Neural progenitor cell (in vitro differentiated cells): Measurements from ENCODE around the gene NDUFB2.
"Not testable (repeated sequence)": the region's sequence is repeated elsewhere in the genome, so short reads cannot be mapped to it uniquely, and the experiment has no call there.

ENCODE experiments used
- EZH2phosphoT487 ChIP-seq: fragments of 200-600 bp; sonication (generic); IDR thresholded peaks from 2 replicates; pipeline ENCODE4 v1.6.1; 2017; ENCODE audit warnings: antibody characterized with exemption
- TF ChIP-seq, protein P1 (sequence below): fragments of 200-600 bp; sonication (generic); IDR thresholded peaks from 2 replicates; pipeline ENCODE4 v1.5.1; 2017; ENCODE audit warnings: antibody characterized with exemption, mild to moderate bottlenecking

DNA sequence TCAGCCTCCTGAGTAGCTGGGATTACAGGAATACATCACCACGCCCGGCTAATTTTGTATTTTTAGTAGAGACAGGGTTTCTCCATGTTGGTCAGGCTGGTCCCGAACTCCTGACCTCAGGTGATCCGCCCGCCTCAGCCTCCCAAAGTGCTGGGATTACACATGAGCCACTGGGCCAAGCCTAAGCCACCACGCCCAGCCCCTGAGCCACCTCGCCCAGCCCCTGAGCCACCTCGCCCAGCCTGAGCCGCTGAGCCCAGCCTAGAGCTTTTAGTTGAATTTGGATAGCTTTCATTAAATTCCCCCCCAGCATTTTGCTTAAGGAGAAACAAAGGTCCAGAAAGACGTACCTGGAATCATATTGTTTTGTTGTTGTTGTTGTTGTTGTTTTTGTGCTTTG lies 26.6 kb upstream of the NDUFB2 start:
- TF ChIP-seq, protein P1, sequence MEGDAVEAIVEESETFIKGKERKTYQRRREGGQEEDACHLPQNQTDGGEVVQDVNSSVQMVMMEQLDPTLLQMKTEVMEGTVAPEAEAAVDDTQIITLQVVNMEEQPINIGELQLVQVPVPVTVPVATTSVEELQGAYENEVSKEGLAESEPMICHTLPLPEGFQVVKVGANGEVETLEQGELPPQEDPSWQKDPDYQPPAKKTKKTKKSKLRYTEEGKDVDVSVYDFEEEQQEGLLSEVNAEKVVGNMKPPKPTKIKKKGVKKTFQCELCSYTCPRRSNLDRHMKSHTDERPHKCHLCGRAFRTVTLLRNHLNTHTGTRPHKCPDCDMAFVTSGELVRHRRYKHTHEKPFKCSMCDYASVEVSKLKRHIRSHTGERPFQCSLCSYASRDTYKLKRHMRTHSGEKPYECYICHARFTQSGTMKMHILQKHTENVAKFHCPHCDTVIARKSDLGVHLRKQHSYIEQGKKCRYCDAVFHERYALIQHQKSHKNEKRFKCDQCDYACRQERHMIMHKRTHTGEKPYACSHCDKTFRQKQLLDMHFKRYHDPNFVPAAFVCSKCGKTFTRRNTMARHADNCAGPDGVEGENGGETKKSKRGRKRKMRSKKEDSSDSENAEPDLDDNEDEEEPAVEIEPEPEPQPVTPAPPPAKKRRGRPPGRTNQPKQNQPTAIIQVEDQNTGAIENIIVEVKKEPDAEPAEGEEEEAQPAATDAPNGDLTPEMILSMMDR, result not testable (repeated sequence)
- TF ChIP-seq EZH2phosphoT487, result not testable (repeated sequence)
